ENCODE data around the gene COL7A1. TPM values are rescaled to one million over a fixed set of nuclear protein-coding genes. Genes with fewer than 3 reads are reported as not detected.

Gene COL7A1
- 0.18 TPM for polyA plus RNA-seq (2013)

GRCh38 chr3:48595075-48595525 is at the start of gene COL7A1:
Gene COL7A1, minus strand, starts transcription at chr3:48595329. Its CDS starts 170 bp downstream, at chr3:48595159.
- peak in 1 of 3 donors; percentile 59 for DNase-seq
- peaks cover 0 to 12% (median 4%) of the 10 kb centered on the region in 4 experiments for H3K4me1 ChIP-seq (ENCODE audit: control extremely low read depth in 1 of 4, control insufficient read depth in 4 of 4, insufficient read depth in 4 of 4, low read length in 3 of 4)
- WGBS (ENCODE audit: insufficient coverage), result under 1% methylated on average over 19 of the region's 35 CpGs
- no peak within 1 kb of the TSS for H3K27ac ChIP-seq (ENCODE audit: insufficient read depth in 1 of 2, low read depth in 1 of 2, low read length in 2 of 2, poor library complexity in 1 of 2, severe bottlenecking in 2 of 2)
- H3K9me3 ChIP-seq (ENCODE audit: control extremely low read depth in 1 of 5, control insufficient read depth in 4 of 5, insufficient read depth in 2 of 5, low read depth in 1 of 5, low read length in 4 of 5), result no peaks in the 10 kb centered on the region
- H3K36me3 ChIP-seq (ENCODE audit: control insufficient read depth in 4 of 4, insufficient read depth in 4 of 4, low read length in 3 of 4), result peaks cover 6 to 29% (median 19%) of the 10 kb centered on the region in 4 experiments
- ChIA-PET POLR2A (no interaction called here), CTCF (interaction anchor here (0.6 kb wide), 1 partner anchor 248 kb away, joined by 3 read pairs; no protein-coding TSS in a partner anchor)
- peaks cover 0 to 47% (median 18%) of the 10 kb centered on the region in 5 experiments for H3K27me3 ChIP-seq (replicated peaks in 2 of 5; ENCODE audit: control insufficient read depth in 4 of 5, insufficient read depth in 5 of 5, low read length in 4 of 5)
- H3K4me3 ChIP-seq (ENCODE audit: control insufficient read depth in 1 of 7, extremely low read depth in 1 of 7, insufficient read depth in 4 of 7, low read depth in 2 of 7, low read length in 6 of 7), result peak within 1 kb of the TSS in 3 of 7 experiments; percentile 24 to 45 (median 43)

DNA sequence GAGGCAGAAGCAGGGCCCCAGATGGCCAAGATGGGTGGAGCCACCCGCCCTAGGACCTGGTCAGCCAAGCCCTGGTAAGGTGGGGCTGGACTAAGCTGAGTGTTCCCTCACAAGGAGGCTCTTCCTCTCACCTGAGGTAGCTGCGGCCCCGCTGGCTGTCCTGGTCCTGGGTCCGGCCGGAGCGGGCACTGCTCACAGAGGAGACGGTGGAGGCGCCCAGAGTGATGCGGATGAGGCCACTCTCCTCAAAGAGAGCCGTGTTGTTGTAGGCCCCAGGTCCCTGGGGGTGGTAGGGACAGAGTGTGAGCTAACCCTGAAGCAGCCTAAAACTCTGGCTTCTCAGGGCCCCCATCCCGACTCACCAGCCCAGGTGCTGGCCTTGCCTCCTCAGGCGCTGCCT is 47.5 kb upstream of the COL7A1 start:
- H3K27ac ChIP-seq (ENCODE audit: insufficient read depth in 1 of 2, low read depth in 1 of 2, low read length in 2 of 2, poor library complexity in 1 of 2, severe bottlenecking in 2 of 2), result no peak overlapping the region
- no peaks in the 10 kb centered on the region for H3K27me3 ChIP-seq (replicated peaks in 2 of 5; ENCODE audit: control insufficient read depth in 4 of 5, insufficient read depth in 5 of 5, low read length in 4 of 5)
- H3K4me3 ChIP-seq (ENCODE audit: control insufficient read depth in 1 of 7, extremely low read depth in 1 of 7, insufficient read depth in 4 of 7, low read depth in 2 of 7, low read length in 6 of 7), result no peak overlapping the region
- 98% methylated on average over 12 of the region's 12 CpGs for WGBS (ENCODE audit: insufficient coverage)
- H3K4me1 ChIP-seq (ENCODE audit: control extremely low read depth in 1 of 4, control insufficient read depth in 4 of 4, insufficient read depth in 4 of 4, low read length in 3 of 4), result no peaks in the 10 kb centered on the region
- no peaks in the 10 kb centered on the region for H3K36me3 ChIP-seq (ENCODE audit: control insufficient read depth in 4 of 4, insufficient read depth in 4 of 4, low read length in 3 of 4)
- ChIA-PET POLR2A (interaction anchor here (0.8 kb wide), 1 partner anchor 44 kb away, joined by 3 read pairs; no protein-coding TSS in a partner anchor), CTCF (interaction anchor here (1.6 kb wide), 1 partner anchor 10 kb away, joined by 4 read pairs; no protein-coding TSS in a partner anchor)
- no peaks in the 10 kb centered on the region for H3K9me3 ChIP-seq (ENCODE audit: control extremely low read depth in 1 of 5, control insufficient read depth in 4 of 5, insufficient read depth in 2 of 5, low read depth in 1 of 5, low read length in 4 of 5)
- DNase-seq, result no peak

- CTCF ChIA-PET, result interaction anchor here (1.2 kb wide), 1 partner anchor 9 kb away, joined by 5 read pairs; no protein-coding TSS in a partner anchor
- DNase-seq, result no peak
- 94% methylated on average over 2 of the region's 3 CpGs for WGBS (ENCODE audit: insufficient coverage)
- Histone ChIP-seq H3K27me3 (replicated peaks in 2 of 5; ENCODE audit: control insufficient read depth in 4 of 5, insufficient read depth in 5 of 5, low read length in 4 of 5) (no peaks in the 10 kb centered on the region), H3K9me3 (ENCODE audit: control extremely low read depth in 1 of 5, control insufficient read depth in 4 of 5, insufficient read depth in 2 of 5, low read depth in 1 of 5, low read length in 4 of 5) (no peaks in the 10 kb centered on the region), H3K4me3 (ENCODE audit: control insufficient read depth in 1 of 7, extremely low read depth in 1 of 7, insufficient read depth in 4 of 7, low read depth in 2 of 7, low read length in 6 of 7) (no peak overlapping the region), H3K27ac (ENCODE audit: insufficient read depth in 1 of 2, low read depth in 1 of 2, low read length in 2 of 2, poor library complexity in 1 of 2, severe bottlenecking in 2 of 2) (no peak overlapping the region), H3K4me1 (ENCODE audit: control extremely low read depth in 1 of 4, control insufficient read depth in 4 of 4, insufficient read depth in 4 of 4, low read length in 3 of 4) (peaks cover 0 to 4% (median 3%) of the 10 kb centered on the region in 4 experiments), H3K36me3 (ENCODE audit: control insufficient read depth in 4 of 4, insufficient read depth in 4 of 4, low read length in 3 of 4) (no peaks in the 10 kb centered on the region)
- POLR2A ChIA-PET, result no interaction called here
Measured at GRCh38 chr3:48641396-48641795, 46.3 kb upstream of the COL7A1 start.

DNA sequence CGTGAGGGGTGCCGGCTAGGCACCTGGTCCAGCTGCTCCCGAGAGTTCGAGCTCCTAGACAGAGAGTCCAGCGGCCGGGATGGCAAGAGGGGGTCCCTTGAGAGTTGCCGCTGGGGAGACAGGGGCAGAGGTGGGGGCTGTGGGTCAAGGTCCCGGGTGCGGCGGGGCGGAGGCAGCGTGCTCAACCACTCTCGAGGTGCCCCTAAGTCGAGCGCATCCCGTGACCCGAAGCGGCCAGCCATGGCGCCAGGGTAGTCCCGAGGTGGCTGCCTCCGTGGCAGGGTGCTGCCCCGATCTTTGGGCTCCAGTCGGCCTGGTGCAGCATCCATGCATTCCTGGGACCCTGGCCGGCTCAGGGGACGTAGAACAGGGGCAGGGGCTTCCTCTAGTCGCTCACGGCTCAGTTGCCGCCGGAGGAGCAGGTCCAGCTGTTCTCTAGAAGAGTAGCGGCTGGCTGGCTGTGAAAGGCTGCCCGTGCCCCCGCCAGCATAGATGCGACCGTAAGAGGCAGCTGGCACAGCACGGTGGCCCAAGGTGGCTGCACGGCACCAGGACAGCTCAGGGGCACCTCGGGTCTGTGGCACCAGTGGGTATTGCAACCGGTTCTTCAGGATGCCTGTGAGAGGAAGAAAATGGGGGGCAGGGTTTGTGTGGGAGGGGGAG is 44.9 kb upstream of the COL7A1 start:
- CTCF ChIA-PET, result interaction anchor here (1.2 to 1.8 kb wide), 2 partner anchors 8 to 10 kb away, joined by 5 read pairs; no protein-coding TSS in a partner anchor
- WGBS (ENCODE audit: insufficient coverage), result 95% methylated on average over 36 of the region's 38 CpGs
- H3K4me1 ChIP-seq (ENCODE audit: control extremely low read depth in 1 of 4, control insufficient read depth in 4 of 4, insufficient read depth in 4 of 4, low read length in 3 of 4), result peaks cover 0 to 15% (median 13%) of the 10 kb centered on the region in 4 experiments

DNA sequence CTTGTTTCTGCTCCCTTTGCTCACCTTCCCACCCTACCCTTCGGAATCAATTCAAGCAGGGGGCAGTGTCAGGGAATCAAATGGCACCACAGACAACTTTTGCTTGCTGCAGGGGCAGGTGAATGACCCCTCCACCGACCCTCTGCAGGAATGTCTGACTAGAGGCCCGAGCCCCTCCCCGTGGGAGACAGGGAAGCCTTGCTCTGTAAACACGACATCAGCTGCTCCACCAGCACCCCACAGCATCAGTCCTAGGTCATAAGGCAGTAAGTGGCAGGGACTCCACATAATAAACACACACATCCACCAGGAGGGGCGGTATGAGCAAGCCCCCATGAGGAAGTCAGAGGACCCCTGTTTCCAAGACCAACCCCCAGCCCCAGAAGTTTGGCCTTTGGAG is 42.2 kb upstream of the COL7A1 start:
- Histone ChIP-seq H3K4me1 (ENCODE audit: control extremely low read depth in 1 of 4, control insufficient read depth in 4 of 4, insufficient read depth in 4 of 4, low read length in 3 of 4) (peaks cover 0 to 27% (median 22%) of the 10 kb centered on the region in 4 experiments), H3K36me3 (ENCODE audit: control insufficient read depth in 4 of 4, insufficient read depth in 4 of 4, low read length in 3 of 4) (peaks cover 0 to 9% (median 3%) of the 10 kb centered on the region in 4 experiments), H3K27ac (ENCODE audit: insufficient read depth in 1 of 2, low read depth in 1 of 2, low read length in 2 of 2, poor library complexity in 1 of 2, severe bottlenecking in 2 of 2) (no peak overlapping the region), H3K27me3 (replicated peaks in 2 of 5; ENCODE audit: control insufficient read depth in 4 of 5, insufficient read depth in 5 of 5, low read length in 4 of 5) (no peaks in the 10 kb centered on the region), H3K9me3 (ENCODE audit: control extremely low read depth in 1 of 5, control insufficient read depth in 4 of 5, insufficient read depth in 2 of 5, low read depth in 1 of 5, low read length in 4 of 5) (no peaks in the 10 kb centered on the region), H3K4me3 (ENCODE audit: control insufficient read depth in 1 of 7, extremely low read depth in 1 of 7, insufficient read depth in 4 of 7, low read depth in 2 of 7, low read length in 6 of 7) (no peak overlapping the region)
- no peak for DNase-seq
- ChIA-PET CTCF (no interaction called here), POLR2A (no interaction called here)
- WGBS (ENCODE audit: insufficient coverage), result 93% methylated on average over 4 of the region's 6 CpGs

More for the DNA sequence above, 44.9 kb upstream of the COL7A1 start:
- Histone ChIP-seq H3K27ac (ENCODE audit: insufficient read depth in 1 of 2, low read depth in 1 of 2, low read length in 2 of 2, poor library complexity in 1 of 2, severe bottlenecking in 2 of 2) (no peak overlapping the region), H3K4me3 (ENCODE audit: control insufficient read depth in 1 of 7, extremely low read depth in 1 of 7, insufficient read depth in 4 of 7, low read depth in 2 of 7, low read length in 6 of 7) (no peak overlapping the region), H3K27me3 (replicated peaks in 2 of 5; ENCODE audit: control insufficient read depth in 4 of 5, insufficient read depth in 5 of 5, low read length in 4 of 5) (no peaks in the 10 kb centered on the region), H3K36me3 (ENCODE audit: control insufficient read depth in 4 of 4, insufficient read depth in 4 of 4, low read length in 3 of 4) (no peaks in the 10 kb centered on the region), H3K9me3 (ENCODE audit: control extremely low read depth in 1 of 5, control insufficient read depth in 4 of 5, insufficient read depth in 2 of 5, low read depth in 1 of 5, low read length in 4 of 5) (no peaks in the 10 kb centered on the region)
- DNase-seq, result no peak
- POLR2A ChIA-PET, result no interaction called here

DNA sequence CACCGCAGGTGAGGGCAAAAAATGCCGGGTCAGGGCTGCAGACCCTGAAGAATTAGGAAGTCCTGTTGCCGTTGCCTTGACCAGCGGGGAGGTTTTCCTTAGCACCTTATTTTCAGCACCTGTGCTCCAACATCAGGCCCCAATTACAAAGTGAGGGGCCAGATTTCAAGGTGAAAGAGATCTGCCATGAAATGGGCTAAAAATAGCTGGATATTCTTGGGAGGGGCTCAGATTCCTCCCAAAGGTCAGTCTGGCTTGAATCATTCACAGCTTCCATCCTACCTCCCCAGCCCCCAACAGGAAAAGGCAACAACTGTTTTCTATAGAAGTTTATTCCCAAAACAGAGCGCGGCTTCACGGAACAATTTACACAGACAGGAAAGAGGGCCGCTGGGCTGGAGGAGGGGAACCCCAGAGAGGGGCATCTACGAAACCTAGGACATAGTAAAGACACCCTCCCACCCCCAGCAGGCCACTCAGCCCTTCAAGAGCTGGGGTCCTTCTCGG is 41.1 kb upstream of the COL7A1 start:
- CTCF ChIA-PET, result interaction anchor here (0.8 to 2.3 kb wide), 11 partner anchors 10 to 78 kb away, joined by 3 to 11 read pairs (median 4); partner anchors contain the start of gene TMEM89
- DNase-seq, result no peak
- no peaks in the 10 kb centered on the region for H3K27me3 ChIP-seq (replicated peaks in 2 of 5; ENCODE audit: control insufficient read depth in 4 of 5, insufficient read depth in 5 of 5, low read length in 4 of 5)
- peaks cover 0 to 20% (median 3%) of the 10 kb centered on the region in 4 experiments for H3K36me3 ChIP-seq (ENCODE audit: control insufficient read depth in 4 of 4, insufficient read depth in 4 of 4, low read length in 3 of 4)
- no peaks in the 10 kb centered on the region for H3K9me3 ChIP-seq (ENCODE audit: control extremely low read depth in 1 of 5, control insufficient read depth in 4 of 5, insufficient read depth in 2 of 5, low read depth in 1 of 5, low read length in 4 of 5)
- POLR2A ChIA-PET, result no interaction called here
- H3K4me1 ChIP-seq (ENCODE audit: control extremely low read depth in 1 of 4, control insufficient read depth in 4 of 4, insufficient read depth in 4 of 4, low read length in 3 of 4), result peaks cover 0 to 27% (median 22%) of the 10 kb centered on the region in 4 experiments
- H3K4me3 ChIP-seq (ENCODE audit: control insufficient read depth in 1 of 7, extremely low read depth in 1 of 7, insufficient read depth in 4 of 7, low read depth in 2 of 7, low read length in 6 of 7), result peak overlapping the region in 6 of 7 experiments; percentile 75 to 93 (median 86)
- WGBS (ENCODE audit: insufficient coverage), result 0% methylated on average over 2 of the region's 10 CpGs
- no peak overlapping the region for H3K27ac ChIP-seq (ENCODE audit: insufficient read depth in 1 of 2, low read depth in 1 of 2, low read length in 2 of 2, poor library complexity in 1 of 2, severe bottlenecking in 2 of 2)

All from common myeloid progenitor, CD34-positive (primary cell).